IPS DF 6.9 (cell line): ENCODE measurements around the gene ANKLE2.
"Not testable (repeated sequence)": the region's sequence is repeated elsewhere in the genome, so short reads cannot be mapped to it uniquely, and the experiment has no call there.

Experiments
- DNase-seq: peaks from one replicate; pipeline ENCODE4 v3.0.0-alpha.2; 2013; ENCODE audit warnings: low read depth, low spot score
- H3K27ac ChIP-seq: one replicate; pipeline ENCODE4 v1.5.1; 2013; ENCODE audit warnings: low read length, control low read depth
- H3K27me3 ChIP-seq: 2 replicates; pipeline ENCODE4 v1.6.1; 2013; ENCODE audit warnings: mild to moderate bottlenecking, low read length; ENCODE audit not compliant: control insufficient read depth, insufficient read depth
- H3K36me3 ChIP-seq: 2 replicates; pipeline ENCODE4 v1.6.1; 2013; ENCODE audit warnings: low read length; ENCODE audit not compliant: control insufficient read depth, insufficient read depth
- H3K4me1 ChIP-seq: 2 replicates; pipeline ENCODE4 v1.6.1; 2013; ENCODE audit warnings: low read length; ENCODE audit not compliant: control insufficient read depth, insufficient read depth
- H3K4me3 ChIP-seq: 2 replicates; pipeline ENCODE4 v1.5.1; 2013; ENCODE audit warnings: mild to moderate bottlenecking, low read length
- H3K9me3 ChIP-seq: 2 replicates; pipeline ENCODE4 v1.6.1; 2013; ENCODE audit warnings: low read length, inconsistent platforms; ENCODE audit not compliant: control insufficient read depth, insufficient read depth
- WGBS: extraction: QIAGEN DNeasy Blood & Tissue Kit; methylation state at CpG from one replicate; pipeline ENCODE4 v1.1.7; 2013; ENCODE audit warnings: mixed read lengths, missing lambda C conversion rate; ENCODE audit not compliant: insufficient read length, insufficient coverage; 5-methylcytosine and 5-hydroxymethylcytosine counted together

The ANKLE2 gene

DNA sequence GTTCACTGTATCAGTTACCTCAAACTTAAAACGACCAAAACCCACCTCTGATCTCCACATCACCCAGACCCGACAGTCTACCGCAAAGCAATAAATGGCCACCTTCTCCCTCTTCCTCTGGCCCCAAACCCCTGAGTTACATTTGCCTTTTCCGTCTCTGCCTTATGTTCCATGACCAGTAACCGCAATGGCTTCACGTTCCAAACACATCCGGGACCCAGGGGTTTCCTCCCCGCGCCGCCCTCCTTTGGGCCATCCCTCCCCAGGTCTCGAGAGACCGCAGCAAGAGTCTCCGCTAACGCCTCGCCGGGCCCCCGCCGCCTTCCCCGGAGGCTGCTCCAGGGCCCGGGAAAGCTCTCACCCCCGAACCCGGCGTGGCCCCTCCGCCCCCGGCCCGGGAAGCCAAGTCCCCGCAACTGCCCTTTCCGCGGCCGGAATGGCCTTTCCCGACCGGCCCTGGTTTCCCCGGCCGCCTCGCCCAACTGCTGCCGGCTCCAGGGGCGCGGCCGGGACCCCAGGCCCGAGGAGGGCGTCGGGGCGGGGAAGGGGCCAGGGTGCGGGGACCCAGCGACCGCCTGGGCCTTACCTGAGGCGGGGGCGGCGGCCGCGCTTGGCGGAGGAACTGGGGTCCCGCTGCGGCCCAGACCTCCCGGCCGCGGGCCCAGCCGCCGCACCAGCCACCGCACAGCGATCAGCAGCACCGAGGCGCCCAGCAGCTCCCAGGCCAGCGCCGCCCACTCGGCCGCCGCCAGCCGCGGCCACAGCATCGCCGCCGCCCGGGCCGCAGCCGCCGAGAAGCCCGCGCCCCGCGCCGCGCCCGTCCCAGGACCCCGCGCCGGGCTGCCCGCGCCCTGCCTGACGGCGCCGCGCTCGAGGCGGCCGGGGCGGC is at the start of gene ANKLE2:
Gene ANKLE2 (minus strand): TSS at position 801 of the 889 bp plus-strand sequence. CDS start 34 bp downstream, at position 767.
- no peak for DNase-seq
- H3K4me1 ChIP-seq: no peaks in the 10 kb centered on the region
- H3K4me3 ChIP-seq: peak within 1 kb of the TSS; percentile 100
- WGBS: no CpG with 5 or more reads among the region's 97 CpGs
- no peaks in the 10 kb centered on the region for H3K27me3 ChIP-seq
- peaks cover 2% of the 10 kb centered on the region for H3K36me3 ChIP-seq
- H3K27ac ChIP-seq: no peak within 1 kb of the TSS
- no peaks in the 10 kb centered on the region for H3K9me3 ChIP-seq

DNA sequence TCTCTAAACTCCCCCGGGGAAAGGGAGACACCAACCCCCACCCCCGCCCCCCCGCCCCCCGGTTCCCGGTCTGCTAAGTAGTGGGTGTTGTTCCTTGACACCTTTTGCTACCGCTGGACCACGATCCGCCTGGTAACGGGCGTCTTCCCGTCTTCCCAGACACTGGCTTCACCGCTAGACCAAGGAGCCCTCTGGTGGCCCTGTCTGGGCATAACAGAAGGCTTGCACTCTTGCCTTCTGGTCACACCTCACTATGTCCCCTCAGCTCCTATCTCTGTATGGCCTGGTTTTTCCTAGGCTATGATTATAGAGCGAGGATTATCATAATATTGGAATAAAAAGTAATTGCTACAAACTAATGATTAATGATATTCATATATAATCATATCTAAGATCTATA is 47.8 kb upstream of the ANKLE2 start:
- H3K27ac ChIP-seq, H3K4me3 ChIP-seq, H3K4me1 ChIP-seq, H3K9me3 ChIP-seq, H3K27me3 ChIP-seq, DNase-seq: not testable (repeated sequence)
- WGBS: no CpG with 5 or more reads among the region's 13 CpGs
- peaks cover 14% of the 10 kb centered on the region for H3K36me3 ChIP-seq

DNA sequence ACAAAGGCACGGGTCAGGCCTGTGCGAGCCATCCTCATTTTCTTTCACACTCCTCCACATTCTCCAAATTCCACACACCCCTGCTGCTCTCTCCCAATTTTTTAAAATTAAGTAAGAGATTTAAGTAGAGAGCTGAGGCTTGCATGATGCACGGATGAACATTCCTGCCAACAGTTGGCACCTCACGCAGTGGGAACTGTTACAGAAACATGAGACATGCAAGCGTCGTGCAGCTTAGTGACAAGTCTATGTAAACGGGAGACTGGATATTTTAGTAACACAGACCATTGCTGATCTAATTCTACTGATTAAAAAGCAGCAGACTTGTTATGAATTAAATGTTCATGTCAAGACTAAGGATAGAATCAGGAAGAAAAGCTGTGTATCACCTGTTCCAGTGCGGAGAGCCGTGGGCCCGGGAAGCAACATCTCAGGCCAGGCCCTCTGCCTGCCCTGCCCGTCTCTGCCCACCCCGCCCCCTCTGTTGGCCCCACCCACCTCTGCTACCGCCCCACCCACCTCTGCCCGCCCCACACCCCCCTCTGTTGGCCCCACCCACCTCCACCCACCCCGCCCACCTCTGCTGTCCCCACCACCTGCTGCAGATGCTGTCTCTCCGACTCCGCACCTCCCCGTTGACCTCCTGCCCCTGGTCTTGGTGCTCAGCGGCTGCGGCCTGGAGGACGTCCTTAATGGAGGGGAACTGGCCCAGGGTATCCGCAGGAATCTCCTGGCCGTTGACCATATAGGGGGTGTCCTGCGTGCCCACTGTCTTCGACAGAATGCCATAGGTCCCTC is 45.9 kb upstream of the ANKLE2 start:
- Histone ChIP-seq H3K9me3 (no peaks in the 10 kb centered on the region), H3K27ac (no peak overlapping the region), H3K4me1 (no peaks in the 10 kb centered on the region), H3K36me3 (peaks cover 14% of the 10 kb centered on the region), H3K4me3 (no peak overlapping the region), H3K27me3 (no peaks in the 10 kb centered on the region)
- DNase-seq: no peak
- WGBS: no CpG with 5 or more reads among the region's 25 CpGs

DNA sequence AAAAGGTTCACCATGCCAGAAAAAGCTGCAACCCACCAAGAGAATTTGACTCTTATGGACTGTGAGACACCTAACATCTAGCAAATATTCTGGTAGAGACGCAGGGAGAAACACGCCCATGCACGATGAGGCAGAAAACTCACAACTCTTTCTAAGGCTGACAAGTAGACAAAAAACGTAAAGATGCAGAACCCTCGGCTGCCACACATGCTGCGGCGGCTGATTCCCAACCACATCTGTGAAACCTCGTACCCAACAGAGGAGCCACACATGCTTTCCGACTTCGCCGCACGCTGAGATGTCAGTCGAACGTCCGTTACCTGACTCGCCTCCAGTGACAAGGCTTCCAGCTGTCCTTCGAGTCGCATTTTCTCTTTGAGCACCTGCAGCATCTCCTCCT is 45.2 kb upstream of the ANKLE2 start:
- Histone ChIP-seq H3K9me3 (no peaks in the 10 kb centered on the region), H3K4me3 (no peak overlapping the region), H3K27me3 (no peaks in the 10 kb centered on the region), H3K4me1 (no peaks in the 10 kb centered on the region), H3K36me3 (peaks cover 16% of the 10 kb centered on the region), H3K27ac (no peak overlapping the region)
- WGBS: no CpG with 5 or more reads among the region's 18 CpGs
- no peak for DNase-seq

DNA sequence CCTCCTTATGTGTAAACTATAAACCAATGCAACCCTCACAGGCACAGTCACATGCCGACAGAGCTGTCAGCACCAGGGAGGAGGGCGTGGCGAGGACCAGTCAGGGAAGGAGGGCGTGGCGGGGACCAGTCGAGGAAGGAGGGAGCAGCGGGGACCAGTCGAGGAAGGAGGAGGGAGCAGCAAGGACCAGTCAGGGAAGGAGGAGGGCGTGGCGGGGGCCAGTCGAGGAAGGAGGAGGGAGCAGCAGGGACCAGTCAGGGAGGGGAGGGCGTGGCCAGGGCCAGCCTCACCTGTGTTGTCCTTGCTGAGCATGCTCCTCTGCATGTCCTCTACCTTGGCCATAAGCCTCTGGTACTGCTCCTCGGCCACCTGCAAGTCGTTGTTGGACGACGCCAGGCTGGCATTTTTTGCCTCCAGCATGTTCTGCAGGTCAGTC is 42.8 kb upstream of the ANKLE2 start:
- H3K27ac ChIP-seq: no peak overlapping the region
- no peaks in the 10 kb centered on the region for H3K9me3 ChIP-seq
- H3K36me3 ChIP-seq: peaks cover 22% of the 10 kb centered on the region
- no CpG with 5 or more reads among the region's 16 CpGs for WGBS
- DNase-seq: no peak
- H3K27me3 ChIP-seq: no peaks in the 10 kb centered on the region
- no peak overlapping the region for H3K4me3 ChIP-seq
- H3K4me1 ChIP-seq: no peaks in the 10 kb centered on the region

DNA sequence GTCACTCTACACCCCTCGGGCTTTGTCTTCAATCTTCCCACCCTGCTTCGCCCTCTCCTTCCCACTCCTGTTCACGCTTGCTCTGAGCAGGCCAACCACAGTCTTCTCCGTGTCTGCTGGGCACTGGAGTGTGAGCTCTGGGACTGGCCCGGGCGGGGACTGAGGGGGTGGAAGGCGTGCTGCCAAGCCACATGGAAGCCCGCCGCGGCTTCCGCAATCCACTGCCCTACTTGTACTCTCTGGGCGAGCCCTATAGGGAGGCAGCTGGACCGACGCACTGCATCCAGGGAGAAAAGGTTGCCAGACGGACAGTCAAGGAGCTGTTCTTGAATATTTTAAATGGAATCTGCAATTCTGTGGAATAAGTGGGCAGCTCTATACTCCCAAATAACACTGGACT is 42.3 kb upstream of the ANKLE2 start:
- Histone ChIP-seq H3K9me3 (no peaks in the 10 kb centered on the region), H3K4me3 (no peak overlapping the region), H3K4me1 (no peaks in the 10 kb centered on the region), H3K27me3 (no peaks in the 10 kb centered on the region), H3K36me3 (peaks cover 23% of the 10 kb centered on the region), H3K27ac (no peak overlapping the region)
- DNase-seq: no peak
- no CpG with 5 or more reads among the region's 15 CpGs for WGBS

DNA sequence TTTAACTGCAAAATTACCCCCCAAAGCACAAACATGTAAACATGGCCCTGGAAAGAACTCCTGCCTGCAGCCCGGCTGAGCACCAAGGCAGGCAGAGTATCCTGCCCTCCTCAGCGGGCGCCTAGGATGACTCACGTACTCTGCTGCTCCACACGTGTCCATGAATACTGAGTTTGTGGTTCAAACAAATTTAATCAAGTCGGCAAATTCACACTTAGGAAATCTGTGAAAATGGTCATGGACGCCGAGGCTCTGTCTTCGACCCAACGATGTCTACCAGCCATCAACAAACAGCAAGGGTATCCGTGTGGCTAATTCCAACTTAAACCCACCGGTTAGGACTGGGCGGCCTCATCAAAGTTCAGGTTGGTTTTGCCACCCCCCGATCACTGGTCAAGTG is 41.5 kb upstream of the ANKLE2 start:
- WGBS: no CpG with 5 or more reads among the region's 14 CpGs
- Histone ChIP-seq H3K9me3 (no peaks in the 10 kb centered on the region), H3K27ac (no peak overlapping the region), H3K4me1 (no peaks in the 10 kb centered on the region), H3K36me3 (peaks cover 26% of the 10 kb centered on the region), H3K27me3 (no peaks in the 10 kb centered on the region), H3K4me3 (no peak overlapping the region)
- no peak for DNase-seq

DNA sequence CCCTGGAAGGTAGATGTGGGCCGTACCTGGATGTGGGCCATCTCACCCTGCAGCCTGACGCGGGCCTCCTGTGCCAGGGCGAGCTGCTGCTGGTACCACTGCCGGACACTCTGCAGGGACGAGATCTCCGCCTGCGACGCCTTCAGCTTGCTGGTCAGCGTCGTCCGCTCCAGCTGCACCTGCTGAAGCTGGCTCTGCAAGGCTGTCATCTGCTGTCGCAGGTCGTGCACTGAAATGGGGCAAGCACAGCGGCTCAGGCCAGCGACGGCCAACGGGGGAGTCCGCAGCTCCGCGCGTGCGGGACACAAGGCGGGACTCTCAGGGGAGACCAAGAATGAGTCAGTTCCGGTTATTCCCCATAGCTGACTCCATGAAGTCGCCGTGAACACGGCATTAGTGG is 40.1 kb upstream of the ANKLE2 start:
- no CpG with 5 or more reads among the region's 28 CpGs for WGBS
- Histone ChIP-seq H3K27ac (no peak overlapping the region), H3K36me3 (peaks cover 25% of the 10 kb centered on the region)

DNA sequence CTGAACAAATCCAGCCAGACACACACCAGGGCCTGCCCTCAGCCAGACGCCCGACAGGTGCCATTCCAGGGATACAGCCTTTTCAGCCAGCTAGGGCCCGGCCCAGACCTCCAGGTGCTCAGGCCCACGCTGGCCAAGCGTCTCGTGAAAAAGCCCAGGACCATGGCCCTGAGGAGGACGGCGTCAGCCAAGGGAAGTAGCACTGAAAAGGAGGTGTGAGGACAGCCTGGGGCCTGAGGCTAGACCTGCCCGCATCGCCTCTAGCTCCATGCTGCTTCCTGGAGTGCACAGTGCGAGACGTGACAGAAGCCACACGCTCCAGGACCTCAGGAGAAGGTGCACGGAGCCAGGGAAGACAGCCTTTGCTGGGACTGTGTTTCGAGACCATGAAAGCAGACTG is 37.2 kb upstream of the ANKLE2 start:
- no peaks in the 10 kb centered on the region for H3K9me3 ChIP-seq
- no CpG with 5 or more reads among the region's 15 CpGs for WGBS
- H3K27me3 ChIP-seq: no peaks in the 10 kb centered on the region
- no peak overlapping the region for H3K4me3 ChIP-seq
- H3K4me1 ChIP-seq: no peaks in the 10 kb centered on the region
- H3K36me3 ChIP-seq: peaks cover 33% of the 10 kb centered on the region
- H3K27ac ChIP-seq: no peak overlapping the region
- no peak for DNase-seq

More for the DNA sequence above, 40.1 kb upstream of the ANKLE2 start:
- H3K4me3 ChIP-seq: no peak overlapping the region
- H3K4me1 ChIP-seq: no peaks in the 10 kb centered on the region
- DNase-seq: no peak
- no peaks in the 10 kb centered on the region for H3K27me3 ChIP-seq
- no peaks in the 10 kb centered on the region for H3K9me3 ChIP-seq

DNA sequence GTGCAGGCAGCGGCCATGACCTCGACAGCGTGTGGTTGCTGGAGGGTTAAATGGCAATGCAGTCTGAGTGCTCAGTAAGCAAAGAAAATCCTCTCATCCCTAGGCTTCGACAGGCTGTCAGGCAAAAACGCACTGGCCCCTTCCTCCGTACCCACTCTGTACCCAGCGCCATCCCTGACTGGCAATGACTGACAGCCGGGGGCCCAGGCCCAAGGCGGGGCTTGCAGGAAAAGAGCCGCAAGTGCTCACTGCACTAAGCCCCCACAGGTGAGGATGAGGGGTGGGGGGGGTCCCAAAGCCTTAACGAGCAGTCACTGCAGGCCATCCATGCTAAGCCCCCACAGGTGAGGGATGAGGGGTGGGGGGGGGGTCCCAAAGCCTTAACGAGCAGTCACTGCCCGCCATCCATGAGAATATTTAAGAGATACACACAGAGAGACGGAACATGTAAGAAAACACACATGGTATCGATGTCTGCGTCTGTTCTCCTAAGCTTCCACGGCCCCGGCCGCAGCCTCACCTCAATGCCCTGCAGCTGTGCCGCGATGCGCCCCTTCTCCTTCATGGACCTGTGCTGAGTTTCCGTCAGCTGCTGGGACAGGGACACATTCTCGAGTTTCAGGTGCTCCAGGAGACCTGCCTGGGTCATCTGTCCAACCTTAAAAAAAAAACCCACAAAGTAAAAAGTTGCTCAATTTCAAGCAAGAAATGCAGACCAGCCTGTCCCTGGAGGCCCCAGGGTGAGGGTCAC is 36.4 kb upstream of the ANKLE2 start:
- no CpG with 5 or more reads among the region's 24 CpGs for WGBS
- Histone ChIP-seq H3K4me3 (no peak overlapping the region), H3K36me3 (peaks cover 35% of the 10 kb centered on the region), H3K27me3 (no peaks in the 10 kb centered on the region), H3K9me3 (no peaks in the 10 kb centered on the region), H3K4me1 (no peaks in the 10 kb centered on the region), H3K27ac (no peak overlapping the region)
- no peak for DNase-seq
